Parathyroid adenoma (tissue), 2 donors: ENCODE results near the gene LACRT.

Experiments
- H2AFZ ChIP-seq: fragments of 300-600 bp; sonication (generic); one replicate; pipeline ENCODE4 v1.7.0; 2017; ENCODE audit warnings: antibody characterized with exemption, mild to moderate bottlenecking
- H3K27ac ChIP-seq: fragments of 300-600 bp; sonication (generic); one replicate; pipeline ENCODE4 v1.7.0; 2017
- H3K27me3 ChIP-seq: fragments of 300-600 bp; sonication (generic); one replicate; pipeline ENCODE4 v1.7.0; 2017; ENCODE audit warnings: low read length; ENCODE audit not compliant: control insufficient read depth, insufficient read depth
- H3K36me3 ChIP-seq: fragments of 300-600 bp; sonication (generic); one replicate; pipeline ENCODE4 v1.7.0; 2017; ENCODE audit warnings: low read length; ENCODE audit not compliant: control insufficient read depth, insufficient read depth
- H3K4me1 ChIP-seq: fragments of 300-600 bp; sonication (generic); one replicate; pipeline ENCODE4 v1.7.0; 2017; ENCODE audit warnings: control low read depth
- H3K4me2 ChIP-seq: fragments of 300-600 bp; sonication (generic); one replicate; pipeline ENCODE4 v1.7.0; 2017; ENCODE audit warnings: low read length
- H3K4me3 ChIP-seq: fragments of 300-600 bp; sonication (generic); one replicate; pipeline ENCODE4 v1.7.0; 2017; ENCODE audit warnings: low read depth, low read length
- H3K79me2 ChIP-seq: fragments of 300-600 bp; sonication (generic); one replicate; pipeline ENCODE4 v1.7.0; 2017; ENCODE audit warnings: control low read depth
- H3K9ac ChIP-seq: fragments of 300-600 bp; sonication (generic); one replicate; pipeline ENCODE4 v1.7.0; 2017; ENCODE audit warnings: mild to moderate bottlenecking
- H3K9me3 ChIP-seq: fragments of 300-600 bp; sonication (generic); one replicate; pipeline ENCODE4 v1.7.0; 2017; ENCODE audit warnings: low read length; ENCODE audit not compliant: control insufficient read depth
- TF ChIP-seq, protein P1 (sequence below): fragments of 300-600 bp; sonication (generic); IDR thresholded peaks from one replicate; pipeline ENCODE4 v1.7.0; 2017; ENCODE audit warnings: antibody characterized with exemption, mild to moderate bottlenecking
- donor health status: primary hyperparathyroidism.

The LACRT gene

DNA sequence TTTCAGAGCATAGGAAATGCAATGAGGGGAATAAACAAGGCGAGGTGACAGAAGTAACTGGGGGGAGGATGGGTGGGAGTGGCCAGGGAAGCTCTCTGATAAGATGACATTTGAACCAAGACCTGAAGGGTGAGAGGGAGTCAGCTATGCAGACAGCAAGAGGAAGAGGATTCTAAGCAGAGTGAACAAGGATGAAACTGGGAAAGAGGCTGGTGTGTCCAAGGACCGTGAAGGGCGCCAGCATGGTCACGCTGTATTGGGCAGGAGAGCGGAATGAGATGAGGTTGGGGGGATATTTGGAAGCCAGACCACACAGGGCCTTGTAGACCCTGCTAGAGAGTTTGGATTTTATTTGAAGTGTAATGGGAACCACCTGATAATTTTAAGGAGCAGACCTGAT, 35.7 kb downstream of the LACRT start:
- H3K9ac ChIP-seq = no peak overlapping the region
- no peak overlapping the region for H3K4me3 ChIP-seq
- TF ChIP-seq, protein P1, sequence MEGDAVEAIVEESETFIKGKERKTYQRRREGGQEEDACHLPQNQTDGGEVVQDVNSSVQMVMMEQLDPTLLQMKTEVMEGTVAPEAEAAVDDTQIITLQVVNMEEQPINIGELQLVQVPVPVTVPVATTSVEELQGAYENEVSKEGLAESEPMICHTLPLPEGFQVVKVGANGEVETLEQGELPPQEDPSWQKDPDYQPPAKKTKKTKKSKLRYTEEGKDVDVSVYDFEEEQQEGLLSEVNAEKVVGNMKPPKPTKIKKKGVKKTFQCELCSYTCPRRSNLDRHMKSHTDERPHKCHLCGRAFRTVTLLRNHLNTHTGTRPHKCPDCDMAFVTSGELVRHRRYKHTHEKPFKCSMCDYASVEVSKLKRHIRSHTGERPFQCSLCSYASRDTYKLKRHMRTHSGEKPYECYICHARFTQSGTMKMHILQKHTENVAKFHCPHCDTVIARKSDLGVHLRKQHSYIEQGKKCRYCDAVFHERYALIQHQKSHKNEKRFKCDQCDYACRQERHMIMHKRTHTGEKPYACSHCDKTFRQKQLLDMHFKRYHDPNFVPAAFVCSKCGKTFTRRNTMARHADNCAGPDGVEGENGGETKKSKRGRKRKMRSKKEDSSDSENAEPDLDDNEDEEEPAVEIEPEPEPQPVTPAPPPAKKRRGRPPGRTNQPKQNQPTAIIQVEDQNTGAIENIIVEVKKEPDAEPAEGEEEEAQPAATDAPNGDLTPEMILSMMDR = no peak
- no peaks in the 10 kb centered on the region for H3K9me3 ChIP-seq
- peak overlapping the region; percentile 36 for H2AFZ ChIP-seq
- no peaks in the 10 kb centered on the region for H3K79me2 ChIP-seq
- H3K4me1 ChIP-seq = peaks cover 8% of the 10 kb centered on the region
- H3K27me3 ChIP-seq = no peaks in the 10 kb centered on the region
- no peaks in the 10 kb centered on the region for H3K36me3 ChIP-seq
- no peak overlapping the region for H3K27ac ChIP-seq
- H3K4me2 ChIP-seq = no peak overlapping the region

DNA sequence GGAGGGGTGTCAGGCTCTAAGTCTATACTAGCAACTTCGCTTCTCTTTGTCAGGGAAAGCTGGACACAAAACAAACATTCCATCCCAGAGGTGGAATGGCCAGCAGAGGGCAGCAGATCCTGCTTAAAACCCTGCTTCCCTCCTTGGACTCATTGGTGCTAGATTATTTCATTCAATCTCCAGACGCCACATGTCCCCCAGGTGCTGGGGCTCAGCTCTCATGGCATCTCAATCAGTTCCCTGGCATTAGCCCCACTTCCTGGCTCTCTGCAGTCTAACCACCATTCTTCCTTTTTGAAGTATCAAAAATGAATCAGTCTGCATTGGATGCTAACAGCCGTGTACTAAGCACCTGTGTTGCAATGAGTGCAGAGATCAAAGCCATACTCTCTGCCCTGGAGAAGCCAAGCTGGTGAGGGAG, 38.2 kb downstream of the LACRT start:
- Histone ChIP-seq H3K4me3 (no peak overlapping the region), H3K9ac (no peak overlapping the region), H3K36me3 (no peaks in the 10 kb centered on the region), H3K4me1 (peaks cover 19% of the 10 kb centered on the region), H3K27me3 (no peaks in the 10 kb centered on the region), H3K27ac (no peak overlapping the region), H2AFZ (no peak overlapping the region), H3K79me2 (no peaks in the 10 kb centered on the region), H3K4me2 (no peak overlapping the region), H3K9me3 (no peaks in the 10 kb centered on the region)
- TF ChIP-seq, protein P1 = peak; percentile 90

DNA sequence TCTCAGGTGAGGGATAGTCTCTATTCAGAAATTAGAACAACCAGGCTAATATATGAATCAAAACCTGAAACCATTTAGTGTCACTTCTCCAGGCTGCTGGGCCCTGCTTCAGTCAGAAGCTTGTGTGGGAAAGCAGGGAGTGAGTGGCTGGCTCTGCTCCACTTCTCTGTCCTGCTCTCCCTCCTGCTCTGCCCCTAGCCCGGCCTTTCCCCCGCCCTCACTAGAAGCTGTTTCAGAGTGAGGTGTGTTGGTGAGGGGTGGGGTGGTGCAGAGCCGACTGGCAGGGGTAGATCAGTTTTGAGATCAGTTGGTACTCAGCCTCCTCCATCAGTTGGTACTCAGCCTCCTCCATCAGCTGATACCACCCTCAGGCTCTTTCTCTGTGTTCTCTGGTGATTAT, 39.2 kb downstream of the LACRT start:
- TF ChIP-seq, protein P1 = no peak
- Histone ChIP-seq H3K9me3 (no peaks in the 10 kb centered on the region), H3K4me1 (peaks cover 29% of the 10 kb centered on the region), H3K27ac (no peak overlapping the region), H3K4me2 (no peak overlapping the region), H3K4me3 (no peak overlapping the region), H3K27me3 (no peaks in the 10 kb centered on the region), H3K9ac (no peak overlapping the region), H2AFZ (no peak overlapping the region), H3K36me3 (no peaks in the 10 kb centered on the region), H3K79me2 (no peaks in the 10 kb centered on the region)

DNA sequence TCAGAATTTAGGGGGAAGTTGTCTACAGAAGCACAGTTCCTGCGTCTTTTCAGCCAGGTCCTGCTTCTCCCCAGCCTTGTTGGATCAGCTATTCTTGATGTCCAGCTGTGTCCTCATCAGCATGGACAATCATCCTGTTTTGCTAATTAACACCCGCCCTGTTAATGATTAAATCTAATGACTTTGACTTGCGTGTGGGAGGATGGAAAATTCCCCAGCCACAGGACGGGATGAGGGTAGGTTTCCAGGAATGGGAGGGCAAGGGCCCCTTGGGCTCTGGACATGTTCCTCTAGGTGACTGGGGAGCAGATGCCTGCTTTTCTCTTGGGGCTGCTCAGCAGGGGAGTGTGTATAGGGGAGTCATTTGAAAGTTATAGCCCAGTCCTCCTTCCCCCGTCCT, 41.0 kb downstream of the LACRT start:
- H3K79me2 ChIP-seq = no peaks in the 10 kb centered on the region
- H3K4me1 ChIP-seq = peaks cover 39% of the 10 kb centered on the region
- no peak overlapping the region for H3K27ac ChIP-seq
- no peaks in the 10 kb centered on the region for H3K36me3 ChIP-seq
- H3K4me2 ChIP-seq = no peak overlapping the region
- TF ChIP-seq, protein P1 = no peak
- H3K9me3 ChIP-seq = no peaks in the 10 kb centered on the region
- no peak overlapping the region for H2AFZ ChIP-seq
- H3K4me3 ChIP-seq = no peak overlapping the region
- no peaks in the 10 kb centered on the region for H3K27me3 ChIP-seq
- H3K9ac ChIP-seq = no peak overlapping the region

DNA sequence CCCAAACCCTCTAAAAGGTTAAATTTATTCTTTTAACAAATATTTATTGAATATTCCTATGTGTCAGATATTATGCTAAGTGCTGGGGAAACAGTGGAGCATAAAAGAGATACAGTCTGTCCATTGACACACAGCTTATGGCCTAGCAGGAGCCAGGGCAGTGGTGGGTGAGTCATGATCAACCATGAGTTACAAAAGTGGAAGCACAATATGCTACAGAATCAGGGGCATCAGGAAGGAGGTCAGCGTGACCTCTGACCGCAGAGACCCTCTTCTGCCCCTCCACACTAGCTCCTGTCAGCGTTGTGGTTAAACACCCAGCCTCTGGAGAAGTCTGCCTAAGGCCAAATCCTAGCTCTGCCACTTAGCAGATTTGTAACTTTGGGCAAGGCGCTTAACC, 41.6 kb downstream of the LACRT start:
- no peak overlapping the region for H3K4me2 ChIP-seq
- H3K36me3 ChIP-seq = no peaks in the 10 kb centered on the region
- H3K9me3 ChIP-seq = no peaks in the 10 kb centered on the region
- peaks cover 39% of the 10 kb centered on the region for H3K4me1 ChIP-seq
- H3K9ac ChIP-seq = no peak overlapping the region
- no peak overlapping the region for H3K4me3 ChIP-seq
- H3K27ac ChIP-seq = no peak overlapping the region
- no peaks in the 10 kb centered on the region for H3K79me2 ChIP-seq
- H2AFZ ChIP-seq = no peak overlapping the region
- TF ChIP-seq, protein P1 = no peak
- no peaks in the 10 kb centered on the region for H3K27me3 ChIP-seq
